Stimulated activated CD8-positive, alpha-beta memory T cell treated with anti-CD3 and anti-CD28 coated beads, Interleukin-2, amount 100 ng/mL, for 1 hour (primary cell): ENCODE data around the gene ST3GAL3.
A peak's percentile ranks its signal among the peaks of the same experiment; 100 is the strongest.

Source experiments
- DNase-seq, 2 donors: peaks; one replicate each; pipeline ENCODE4 v3.0.0-alpha.2; 2020; ENCODE audit warnings: low read depth in 2 of 2

Gene ST3GAL3

DNA sequence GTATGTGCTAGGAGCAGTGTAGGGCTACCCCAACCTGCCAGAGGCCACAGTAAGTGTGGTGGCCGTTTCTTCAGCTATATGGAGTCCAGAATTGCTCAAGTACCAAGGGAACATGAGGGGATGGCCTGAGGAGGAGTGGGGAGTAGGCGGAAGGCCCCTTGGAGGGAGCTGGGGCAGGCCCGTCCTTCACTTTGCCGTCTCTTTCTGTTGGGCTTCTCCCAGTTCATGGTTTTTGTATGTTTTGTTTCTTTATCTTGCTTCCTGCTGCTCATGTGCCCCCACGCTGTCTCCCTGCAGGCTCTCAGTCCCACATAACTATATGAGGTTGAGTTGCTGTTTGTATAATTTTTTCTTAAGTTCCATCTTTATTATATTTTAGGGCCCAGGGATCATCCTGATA is 256.6 kb downstream of the ST3GAL3 start:
- no peak for DNase-seq

DNA sequence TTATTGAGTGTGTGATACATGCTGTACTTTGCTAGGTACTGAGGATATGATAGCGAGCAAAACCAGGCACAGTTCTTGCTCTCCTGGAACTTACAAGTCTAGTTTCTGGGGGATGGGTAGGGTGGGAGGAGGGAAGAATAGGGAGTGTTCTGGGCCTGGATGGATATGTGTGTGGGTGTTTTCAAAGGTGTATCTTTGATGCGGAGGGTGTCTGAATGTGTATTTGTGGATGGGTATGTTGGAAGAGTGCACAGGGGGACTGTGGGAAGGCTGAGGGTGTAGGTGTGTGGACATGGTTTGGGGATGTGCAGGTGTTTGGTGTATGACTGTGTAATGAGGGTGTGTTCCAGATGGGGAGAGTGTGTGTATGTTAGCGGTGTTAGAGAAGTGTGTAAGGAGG is 258.0 kb downstream of the ST3GAL3 start:
- no peak for DNase-seq

DNA sequence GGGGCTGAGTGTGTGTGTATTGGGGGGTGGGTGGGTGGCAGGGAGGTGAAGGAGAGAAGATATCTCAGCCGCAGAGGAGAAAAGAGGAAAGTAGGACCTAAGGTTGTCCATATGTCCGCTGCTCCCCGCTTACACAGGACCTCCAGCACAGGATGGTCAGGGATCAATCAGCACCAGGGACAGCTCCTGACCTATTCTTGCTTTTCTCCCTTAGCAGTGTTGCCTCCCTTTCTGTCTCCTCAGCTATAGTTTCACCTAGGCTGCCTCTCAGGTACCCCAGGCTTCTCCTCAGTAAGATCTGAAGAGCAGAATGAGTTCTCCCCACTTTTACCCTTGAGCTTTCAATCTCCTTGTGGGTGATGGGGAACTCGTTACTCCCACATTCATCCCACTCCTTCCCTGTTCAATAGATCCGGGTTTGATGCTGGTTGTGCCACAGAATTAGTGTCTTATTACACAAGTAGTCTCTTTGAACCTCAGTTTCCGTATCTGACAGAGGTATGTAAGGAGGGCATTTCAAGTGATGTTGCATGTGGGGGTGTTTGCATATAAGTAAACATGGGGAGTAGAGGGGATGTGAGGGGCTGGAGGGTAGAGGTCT is 261.1 kb downstream of the ST3GAL3 start:
- DNase-seq, result no peak

DNA sequence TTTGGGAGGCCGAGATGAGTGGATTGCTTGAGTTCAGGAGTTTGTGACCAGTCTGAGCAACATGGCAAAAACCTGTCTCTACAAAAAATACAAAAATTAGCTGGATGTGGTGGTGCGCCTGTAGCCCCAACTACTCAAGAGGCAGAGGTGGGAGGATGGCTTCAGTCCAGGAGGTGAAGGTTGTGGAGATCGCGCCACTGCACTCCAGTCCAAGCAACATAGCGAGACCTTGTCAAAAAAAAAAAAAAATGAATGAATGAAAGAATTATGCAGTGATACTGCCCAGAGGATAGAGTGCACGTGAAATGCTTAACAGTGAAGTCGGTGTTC is 262.0 kb downstream of the ST3GAL3 start:
- no peak for DNase-seq

DNA sequence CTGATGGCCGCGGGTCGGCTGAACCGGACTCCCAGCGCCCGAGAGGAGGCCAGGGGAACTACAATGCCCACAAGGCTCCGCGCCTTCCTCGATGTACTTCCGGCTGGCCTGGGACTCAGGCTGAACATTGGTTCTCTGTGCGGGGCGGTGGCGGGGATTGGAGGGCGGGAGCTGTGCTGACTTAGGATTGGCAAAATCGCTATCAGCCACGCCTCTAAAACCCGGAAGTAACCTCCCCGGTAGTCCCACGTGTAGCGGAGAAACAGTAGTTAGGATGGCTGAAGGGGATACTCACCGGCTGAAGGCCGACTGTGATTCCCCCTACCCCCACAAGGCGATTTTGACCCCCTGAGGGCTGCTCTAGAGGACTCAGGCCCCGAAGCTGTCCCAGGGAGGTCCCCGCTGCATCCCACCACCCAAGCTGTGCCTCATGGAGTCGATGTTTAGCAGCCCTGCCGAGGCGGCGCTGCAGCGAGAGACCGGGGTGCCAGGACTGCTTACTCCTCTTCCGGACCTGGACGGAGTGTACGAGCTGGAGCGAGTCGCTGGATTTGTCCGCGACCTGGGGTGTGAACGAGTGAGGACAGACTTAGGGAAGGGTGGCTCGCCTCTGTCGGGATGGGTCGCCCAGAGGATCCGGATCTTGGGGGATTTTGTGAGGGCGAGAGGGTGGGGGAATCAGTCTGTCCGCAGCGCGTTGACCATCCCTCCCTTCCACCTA is 262.6 kb downstream of the ST3GAL3 start, which contains the start of gene DPH2:
Gene DPH2, plus strand, starts transcription at position 265 of the 721 bp plus-strand sequence. Its CDS starts 166 bp downstream, at position 431.
- DNase-seq, result peak; percentile 85 to 89

DNA sequence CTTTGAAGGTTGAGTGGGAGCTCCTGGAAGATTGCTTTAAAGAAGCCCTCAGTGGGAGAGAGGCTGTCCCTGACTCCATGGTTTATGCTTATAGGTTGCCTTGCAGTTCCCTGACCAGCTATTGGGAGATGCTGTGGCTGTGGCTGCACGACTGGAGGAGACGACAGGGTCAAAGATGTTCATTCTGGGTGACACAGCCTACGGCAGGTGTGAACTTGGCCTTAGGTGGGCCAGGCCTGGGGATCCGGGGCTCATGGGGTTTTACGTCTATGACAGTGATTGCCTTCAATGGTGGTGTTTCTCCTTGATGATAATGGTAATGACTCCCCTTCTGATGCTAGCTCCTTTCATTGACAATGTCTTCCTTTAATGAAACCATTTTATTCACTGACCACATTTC is 263.2 kb downstream of the ST3GAL3 start:
- no peak for DNase-seq

DNA sequence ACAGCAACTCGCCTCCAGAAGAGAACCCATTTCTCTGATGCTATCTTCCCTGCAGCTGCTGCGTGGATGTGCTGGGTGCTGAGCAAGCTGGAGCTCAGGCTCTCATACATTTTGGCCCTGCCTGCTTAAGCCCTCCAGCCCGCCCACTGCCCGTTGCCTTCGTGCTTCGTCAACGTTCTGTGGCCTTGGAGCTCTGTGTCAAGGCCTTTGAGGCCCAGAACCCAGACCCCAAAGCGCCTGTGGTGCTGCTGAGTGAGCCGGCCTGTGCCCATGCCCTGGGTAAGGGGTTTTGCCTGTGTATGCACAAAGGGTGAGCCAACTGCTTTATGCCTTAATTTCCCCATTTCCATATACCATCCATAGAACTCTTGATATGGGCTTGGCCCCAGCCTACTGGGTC is 263.6 kb downstream of the ST3GAL3 start:
- DNase-seq, result no peak

DNA sequence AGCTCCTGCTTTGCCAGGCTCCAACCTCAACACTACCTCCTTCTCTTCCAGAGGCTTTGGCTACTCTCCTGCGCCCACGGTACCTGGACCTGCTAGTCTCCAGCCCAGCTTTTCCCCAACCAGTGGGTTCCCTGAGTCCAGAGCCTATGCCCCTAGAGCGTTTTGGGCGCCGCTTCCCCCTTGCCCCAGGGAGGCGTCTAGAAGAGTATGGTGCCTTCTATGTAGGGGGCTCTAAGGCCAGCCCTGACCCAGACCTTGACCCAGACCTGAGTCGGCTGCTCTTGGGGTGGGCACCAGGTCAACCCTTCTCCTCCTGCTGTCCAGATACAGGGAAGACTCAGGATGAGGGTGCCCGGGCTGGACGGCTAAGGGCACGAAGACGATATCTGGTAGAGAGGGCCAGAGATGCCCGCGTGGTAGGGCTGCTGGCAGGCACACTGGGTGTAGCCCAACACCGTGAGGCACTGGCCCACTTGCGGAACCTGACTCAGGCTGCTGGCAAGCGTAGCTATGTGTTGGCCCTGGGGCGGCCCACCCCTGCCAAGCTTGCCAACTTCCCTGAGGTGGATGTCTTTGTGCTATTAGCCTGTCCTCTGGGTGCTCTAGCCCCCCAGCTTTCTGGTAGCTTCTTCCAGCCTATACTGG is 264.1 kb downstream of the ST3GAL3 start:
- no peak for DNase-seq

DNA sequence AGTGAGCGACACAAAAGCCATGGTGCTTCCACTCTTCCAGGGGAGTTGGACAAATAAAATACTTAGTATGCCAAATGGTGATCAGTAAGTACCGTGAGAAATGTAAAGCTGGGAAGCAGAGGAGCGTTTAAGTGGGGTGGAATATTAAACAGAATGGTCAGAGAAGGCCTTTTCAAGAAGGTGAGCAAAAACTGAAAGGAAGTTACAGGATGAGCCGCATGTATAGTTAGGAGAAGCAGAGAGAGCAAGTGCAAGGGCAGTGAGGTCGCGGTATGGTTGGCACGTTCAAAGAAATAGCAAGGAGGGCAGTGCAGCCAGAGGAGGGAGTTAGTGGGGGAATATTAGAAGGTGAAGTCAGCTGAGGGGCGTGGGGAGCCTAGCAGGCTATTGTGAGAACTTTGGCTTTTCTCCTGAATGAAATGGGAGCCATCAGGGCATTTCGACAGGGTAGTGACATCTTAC is 266.7 kb downstream of the ST3GAL3 start:
- no peak for DNase-seq

DNA sequence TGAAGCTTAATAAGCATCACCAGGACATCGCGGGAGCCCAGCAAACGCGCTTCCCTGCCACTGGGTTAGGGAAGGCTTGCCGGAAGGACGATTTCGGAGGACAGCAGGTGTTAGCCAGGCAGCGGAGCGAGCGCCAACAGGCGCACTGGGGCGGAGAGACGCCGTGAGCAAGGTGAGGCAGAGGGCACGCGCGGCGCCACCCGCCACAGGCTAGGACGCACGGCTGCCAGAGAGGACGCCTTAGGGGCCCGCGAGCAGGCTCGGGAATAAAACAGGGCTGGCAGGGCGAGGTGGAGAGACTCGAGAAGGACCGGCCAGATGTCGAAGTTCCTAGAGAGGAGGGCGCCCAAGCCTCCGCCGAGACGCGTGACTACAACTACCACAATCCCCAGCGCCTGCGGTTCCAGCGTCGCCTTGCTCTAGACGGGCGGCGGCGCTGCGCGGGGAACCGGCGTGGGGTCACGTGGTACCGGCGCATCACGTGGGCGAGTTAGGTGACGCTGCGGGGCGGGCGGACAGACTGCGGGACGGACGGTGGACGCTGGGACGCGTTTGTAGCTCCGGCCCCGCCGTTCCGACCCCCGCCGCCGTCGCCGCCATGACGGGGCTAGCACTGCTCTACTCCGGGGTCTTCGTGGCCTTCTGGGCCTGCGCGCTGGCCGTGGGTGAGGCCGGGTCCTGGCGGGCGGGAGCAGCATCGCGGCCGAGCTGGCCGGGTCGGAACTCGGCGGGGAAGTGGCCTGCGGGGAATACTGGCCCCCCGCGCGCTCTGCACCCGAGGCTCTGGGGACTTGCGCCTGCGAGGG is 267.3 kb downstream of the ST3GAL3 start, which contains the start of gene ATP6V0B:
Gene ATP6V0B, plus strand, starts transcription at position 518 of the 806 bp plus-strand sequence. Its CDS starts 81 bp downstream, at position 599.
- peak; percentile 89 to 91 for DNase-seq

DNA sequence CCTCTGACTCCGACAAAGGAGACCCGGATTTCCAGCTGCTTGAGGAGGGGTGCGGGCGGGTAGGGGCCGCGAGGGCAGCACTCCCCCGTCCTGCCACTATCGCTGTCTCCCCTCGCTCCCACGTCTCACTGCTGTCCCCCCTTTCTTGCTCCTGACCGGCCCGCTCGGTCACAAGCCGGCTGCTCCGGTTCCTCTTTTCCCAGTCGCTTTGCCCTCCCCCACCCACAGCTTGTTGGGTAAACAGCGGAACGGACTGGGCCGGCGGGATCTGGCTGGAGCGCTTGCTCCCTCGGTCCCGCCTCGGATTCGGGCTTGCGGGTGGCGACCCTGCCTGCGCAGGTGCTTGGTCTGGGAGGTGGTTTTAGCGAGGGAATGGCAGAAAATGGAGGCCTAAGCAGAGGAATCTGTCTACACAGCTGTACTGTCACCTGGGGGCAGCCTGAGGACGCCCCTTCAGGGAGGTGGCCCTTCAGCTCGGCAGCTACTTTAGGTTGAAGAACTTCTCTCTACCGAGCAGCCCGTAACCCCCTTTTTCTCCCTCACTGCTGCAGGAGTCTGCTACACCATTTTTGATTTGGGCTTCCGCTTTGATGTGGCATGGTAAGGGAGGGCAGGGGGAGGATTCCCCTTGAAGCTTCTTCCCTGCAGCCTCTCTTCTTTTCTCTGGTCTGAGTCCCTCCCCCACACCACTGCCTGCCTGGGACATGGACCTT is 268.1 kb downstream of the ST3GAL3 start:
- no peak for DNase-seq

DNA sequence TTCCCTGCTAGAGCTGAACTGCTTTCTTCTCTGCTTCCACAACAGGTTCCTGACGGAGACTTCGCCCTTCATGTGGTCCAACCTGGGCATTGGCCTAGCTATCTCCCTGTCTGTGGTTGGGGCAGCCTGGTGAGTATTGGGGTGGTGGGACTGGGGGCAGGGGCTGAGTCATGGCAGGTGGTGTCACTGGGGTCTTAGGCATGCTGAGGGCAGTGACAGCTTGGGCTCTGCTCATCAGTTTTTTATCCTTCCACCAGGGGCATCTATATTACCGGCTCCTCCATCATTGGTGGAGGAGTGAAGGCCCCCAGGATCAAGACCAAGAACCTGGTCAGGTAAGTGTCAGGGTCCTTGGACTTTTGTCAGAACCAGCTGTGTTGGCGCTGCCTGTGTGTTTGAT is 268.7 kb downstream of the ST3GAL3 start:
- no peak for DNase-seq

DNA sequence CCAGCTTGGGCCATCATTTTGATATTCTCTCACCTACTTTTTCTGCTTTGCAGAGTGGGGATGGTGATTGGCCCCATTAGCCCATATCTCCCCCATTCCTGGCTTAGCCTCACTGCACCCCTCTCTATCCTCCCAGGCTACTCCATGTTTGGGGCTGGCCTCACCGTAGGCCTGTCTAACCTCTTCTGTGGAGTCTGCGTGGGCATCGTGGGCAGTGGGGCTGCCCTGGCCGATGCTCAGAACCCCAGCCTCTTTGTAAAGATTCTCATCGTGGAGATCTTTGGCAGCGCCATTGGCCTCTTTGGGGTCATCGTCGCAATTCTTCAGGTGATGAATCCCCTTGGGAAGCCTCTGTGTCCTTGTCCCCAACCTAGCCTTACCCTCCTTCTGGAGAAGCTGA is 269.6 kb downstream of the ST3GAL3 start:
- no peak for DNase-seq

DNA sequence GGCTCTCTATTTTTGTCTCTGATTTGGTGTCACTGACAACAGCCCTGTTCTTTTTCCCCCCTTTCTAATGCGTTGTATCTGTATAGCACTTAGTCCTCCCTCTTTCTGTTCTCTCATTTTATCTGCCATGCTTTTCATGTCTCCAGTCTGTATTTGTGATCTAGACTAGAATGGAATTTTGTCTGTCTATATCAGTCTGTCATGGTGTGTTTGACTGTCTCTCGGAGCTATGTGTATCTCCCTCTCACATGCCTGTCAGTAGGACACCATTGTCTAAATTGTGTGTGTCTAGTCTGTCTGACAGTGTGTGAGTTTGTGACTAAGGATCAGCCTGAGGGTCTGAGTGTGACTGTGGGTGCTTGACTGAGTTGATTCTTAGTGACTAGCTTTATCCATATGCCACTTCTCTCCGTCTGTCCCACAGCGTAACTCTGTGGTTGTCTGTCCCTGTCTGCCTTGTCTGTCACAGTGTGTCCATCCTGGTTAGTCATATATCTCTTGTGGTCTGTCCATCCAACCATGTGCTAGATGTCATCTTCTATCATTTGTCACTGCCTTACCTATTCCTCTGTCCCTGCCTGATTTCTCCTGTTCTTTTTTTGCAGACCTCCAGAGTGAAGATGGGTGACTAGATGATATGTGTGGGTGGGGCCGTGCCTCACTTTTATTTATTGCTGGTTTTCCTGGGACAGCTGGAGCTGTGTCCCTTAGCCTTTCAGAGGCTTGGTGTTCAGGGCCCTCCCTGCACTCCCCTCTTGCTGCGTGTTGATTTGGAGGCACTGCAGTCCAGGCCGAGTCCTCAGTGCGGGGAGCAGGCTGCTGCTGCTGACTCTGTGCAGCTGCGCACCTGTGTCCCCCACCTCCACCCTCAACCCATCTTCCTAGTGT is 270.3 kb downstream of the ST3GAL3 start:
- DNase-seq, result no peak

DNA sequence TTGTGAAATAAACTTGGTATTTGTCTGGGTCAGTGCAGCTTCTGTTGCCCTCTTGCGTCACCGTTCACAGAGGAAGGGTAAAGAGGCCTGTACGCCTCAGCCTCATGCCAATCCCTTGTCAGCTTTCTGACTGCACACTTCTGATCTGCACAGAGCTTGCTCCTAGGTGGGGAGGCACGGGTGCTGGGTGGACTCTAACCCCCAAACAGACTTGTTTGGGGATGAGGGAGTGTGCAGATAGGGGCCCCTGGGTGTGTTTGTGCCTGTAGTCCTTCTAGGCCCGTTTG is 270.9 kb downstream of the ST3GAL3 start:
- DNase-seq, result no peak

DNA sequence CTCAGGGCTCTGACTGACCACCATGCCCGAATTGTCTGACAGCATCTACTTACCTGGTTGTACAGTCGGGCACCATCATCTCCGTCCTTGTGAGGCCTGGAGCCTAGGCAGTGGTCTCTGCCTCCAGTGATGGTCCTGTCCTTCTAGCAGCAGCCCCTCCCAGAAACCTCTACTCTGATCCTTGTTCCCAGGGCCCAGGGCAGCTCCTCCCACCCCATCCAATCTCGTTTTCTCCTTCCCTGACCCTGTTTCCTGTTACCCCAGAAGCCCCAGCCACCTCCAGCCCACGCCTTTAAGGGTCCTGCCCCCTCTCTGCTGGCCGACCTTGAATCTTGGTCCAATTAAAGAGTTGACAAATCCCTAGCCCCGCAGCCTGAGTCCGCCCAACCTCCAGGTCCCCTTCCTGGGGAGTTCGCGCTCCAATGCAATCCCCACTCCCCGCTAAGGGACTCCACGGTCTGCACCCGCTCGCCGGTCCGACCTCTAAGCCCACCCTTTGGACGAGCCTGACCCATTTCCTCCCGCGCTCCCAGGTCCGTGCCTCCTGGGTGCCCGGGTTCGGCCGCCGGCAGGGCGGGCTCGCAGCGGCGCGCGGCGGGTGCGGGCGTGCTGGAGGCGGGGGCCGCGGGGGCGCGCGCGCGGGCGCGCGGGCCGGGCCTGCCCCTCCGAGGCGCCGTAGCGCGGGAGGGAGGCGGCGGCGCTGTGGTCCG is 271.4 kb downstream of the ST3GAL3 start, which contains the start of gene B4GALT2:
Gene B4GALT2, plus strand, starts transcription at position 660 of the 710 bp plus-strand sequence. CDS start 1,951 bp downstream, outside the sequence.
- peak in 1 of 2 donors; percentile 11 for DNase-seq

DNA sequence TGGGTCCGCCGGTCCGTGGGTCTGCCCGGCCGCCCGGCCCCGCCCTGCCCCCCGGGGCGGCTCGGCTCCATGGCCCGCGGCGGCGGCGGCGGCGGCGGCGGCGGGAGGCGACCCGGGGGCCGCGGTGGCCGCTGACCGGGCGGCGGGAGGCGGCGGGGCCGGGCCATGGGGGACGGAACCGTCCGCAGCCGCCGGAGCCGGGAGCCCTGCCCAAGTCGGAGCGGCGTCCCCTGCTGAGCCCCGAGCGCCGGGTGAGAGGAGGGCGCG is 271.9 kb downstream of the ST3GAL3 start:
- DNase-seq, result no peak

DNA sequence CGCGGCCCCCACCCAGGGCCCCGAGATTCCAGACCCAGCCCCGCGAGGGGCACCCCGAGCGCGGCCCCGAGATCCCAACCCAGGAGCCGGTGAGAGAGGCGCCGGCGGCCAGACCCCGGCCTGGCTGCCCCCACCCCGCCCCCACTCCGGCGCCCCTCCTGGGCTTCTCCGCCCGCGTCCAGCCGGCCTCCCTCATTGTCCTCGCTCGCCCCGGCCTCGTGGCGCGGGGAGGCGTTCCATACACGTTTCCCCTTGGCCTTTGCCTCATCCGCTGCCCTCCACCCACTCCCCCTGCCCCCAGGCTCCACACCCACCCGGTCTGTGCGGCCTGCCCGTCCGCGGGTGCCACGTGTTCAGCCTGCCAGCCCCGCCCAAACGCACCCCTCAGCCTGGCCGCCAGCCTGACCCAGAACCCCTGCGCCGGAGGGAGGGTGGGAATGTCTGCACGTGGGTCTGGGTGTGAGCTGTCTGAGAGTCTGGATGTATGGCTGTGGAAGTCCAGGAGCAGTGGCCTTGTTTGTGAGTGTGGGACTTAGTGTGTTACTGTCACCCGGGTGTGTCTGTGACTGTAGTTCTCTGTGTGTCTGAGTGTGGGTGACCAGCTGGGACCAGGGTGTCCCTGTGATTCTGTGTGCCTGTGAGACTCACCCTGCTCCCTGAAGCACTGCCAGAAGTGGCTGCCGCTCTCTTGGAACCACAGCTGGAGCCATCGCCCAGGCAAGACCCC is 272.4 kb downstream of the ST3GAL3 start:
- no peak for DNase-seq
